Brain microvascular endothelial cell (primary cell): ENCODE results near the gene UBR3.

Experiments
- DNase-seq: peaks from one replicate; pipeline ENCODE4 v3.0.0-alpha.2; 2020
- H3K27ac ChIP-seq: fragments of 250-450 bp; sonication (Bioruptor Pico); 2 replicates; pipeline ENCODE4 v1.5.1; 2020; ENCODE audit warnings: mild to moderate bottlenecking, moderate library complexity
- H3K27me3 ChIP-seq: fragments of 250-450 bp; sonication (Bioruptor Pico); replicated peaks from 2 replicates; pipeline ENCODE4 v1.5.1; 2020; ENCODE audit warnings: mild to moderate bottlenecking
- H3K36me3 ChIP-seq: fragments of 250-450 bp; sonication (Bioruptor Pico); replicated peaks from 2 replicates; pipeline ENCODE4 v1.5.1; 2020; ENCODE audit warnings: mild to moderate bottlenecking
- H3K4me3 ChIP-seq: 2 replicates; pipeline ENCODE4 v1.5.1; 2011; ENCODE audit warnings: low read depth, mild to moderate bottlenecking, control low read depth, low read length, moderate library complexity
- in situ Hi-C: cut with HindIII; loops from 2 replicates; pipeline ENCODE4 v1.10.0; 2017; ENCODE audit warnings: low sequenced_read_pairs, low pct_ligation_motif_present
- TF ChIP-seq, protein P1 (sequence below): IDR thresholded peaks from 2 replicates; pipeline ENCODE4 v1.5.1; 2011; ENCODE audit warnings: low read depth, mild to moderate bottlenecking, moderate library complexity, low read length, control low read depth, inconsistent platforms; ENCODE audit errors: missing control alignments

The UBR3 gene

GRCh38 chr2:169910109-169910799, 83.0 kb downstream of the UBR3 start:
- no peaks in the 10 kb centered on the region for H3K27me3 ChIP-seq
- TF ChIP-seq, protein P1, sequence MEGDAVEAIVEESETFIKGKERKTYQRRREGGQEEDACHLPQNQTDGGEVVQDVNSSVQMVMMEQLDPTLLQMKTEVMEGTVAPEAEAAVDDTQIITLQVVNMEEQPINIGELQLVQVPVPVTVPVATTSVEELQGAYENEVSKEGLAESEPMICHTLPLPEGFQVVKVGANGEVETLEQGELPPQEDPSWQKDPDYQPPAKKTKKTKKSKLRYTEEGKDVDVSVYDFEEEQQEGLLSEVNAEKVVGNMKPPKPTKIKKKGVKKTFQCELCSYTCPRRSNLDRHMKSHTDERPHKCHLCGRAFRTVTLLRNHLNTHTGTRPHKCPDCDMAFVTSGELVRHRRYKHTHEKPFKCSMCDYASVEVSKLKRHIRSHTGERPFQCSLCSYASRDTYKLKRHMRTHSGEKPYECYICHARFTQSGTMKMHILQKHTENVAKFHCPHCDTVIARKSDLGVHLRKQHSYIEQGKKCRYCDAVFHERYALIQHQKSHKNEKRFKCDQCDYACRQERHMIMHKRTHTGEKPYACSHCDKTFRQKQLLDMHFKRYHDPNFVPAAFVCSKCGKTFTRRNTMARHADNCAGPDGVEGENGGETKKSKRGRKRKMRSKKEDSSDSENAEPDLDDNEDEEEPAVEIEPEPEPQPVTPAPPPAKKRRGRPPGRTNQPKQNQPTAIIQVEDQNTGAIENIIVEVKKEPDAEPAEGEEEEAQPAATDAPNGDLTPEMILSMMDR = no peak
- in situ Hi-C loops = no loop called here
- no peak overlapping the region for H3K4me3 ChIP-seq
- no peaks in the 10 kb centered on the region for H3K36me3 ChIP-seq
- peak overlapping the region; percentile 45 for H3K27ac ChIP-seq
- DNase-seq = peak; percentile 47

DNA sequence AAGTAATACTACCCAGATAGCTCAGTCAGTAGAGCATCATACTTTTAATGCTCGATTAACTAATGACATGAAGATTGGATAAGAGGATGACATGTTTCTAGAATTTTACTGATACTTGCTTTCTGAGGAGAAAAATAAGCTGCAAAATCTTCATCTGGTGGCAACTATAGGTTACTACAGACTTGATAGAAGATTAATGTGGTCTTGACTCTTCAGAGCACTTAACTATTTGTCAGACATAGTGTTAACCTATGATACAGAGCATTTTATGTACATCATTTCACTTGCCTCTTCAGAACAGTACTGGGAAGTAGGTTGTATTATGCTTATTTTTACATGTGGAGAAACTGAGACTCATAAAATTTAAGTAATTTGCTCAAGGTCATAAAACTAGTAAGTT, 83.9 kb downstream of the UBR3 start:
- TF ChIP-seq, protein P1 = no peak
- Histone ChIP-seq H3K36me3 (no peaks in the 10 kb centered on the region), H3K4me3 (no peak overlapping the region), H3K27ac (no peak overlapping the region), H3K27me3 (no peaks in the 10 kb centered on the region)
- DNase-seq = no peak
- in situ Hi-C loops = no loop called here

- Histone ChIP-seq H3K27ac (no peak overlapping the region), H3K4me3 (no peak overlapping the region), H3K27me3 (no peaks in the 10 kb centered on the region), H3K36me3 (peaks cover 2% of the 10 kb centered on the region)
- no peak for DNase-seq
- in situ Hi-C loops = no loop called here
- TF ChIP-seq, protein P1 = no peak
Measured at GRCh38 chr2:169916623-169917022, 89.4 kb downstream of the UBR3 start.

- Histone ChIP-seq H3K27ac (no peak overlapping the region), H3K4me3 (no peak overlapping the region), H3K27me3 (no peaks in the 10 kb centered on the region), H3K36me3 (peaks cover 6% of the 10 kb centered on the region)
- no peak for DNase-seq
- TF ChIP-seq, protein P1 = no peak
- in situ Hi-C loops = no loop called here
Measured at GRCh38 chr2:169923977-169924376, 96.7 kb downstream of the UBR3 start.

DNA sequence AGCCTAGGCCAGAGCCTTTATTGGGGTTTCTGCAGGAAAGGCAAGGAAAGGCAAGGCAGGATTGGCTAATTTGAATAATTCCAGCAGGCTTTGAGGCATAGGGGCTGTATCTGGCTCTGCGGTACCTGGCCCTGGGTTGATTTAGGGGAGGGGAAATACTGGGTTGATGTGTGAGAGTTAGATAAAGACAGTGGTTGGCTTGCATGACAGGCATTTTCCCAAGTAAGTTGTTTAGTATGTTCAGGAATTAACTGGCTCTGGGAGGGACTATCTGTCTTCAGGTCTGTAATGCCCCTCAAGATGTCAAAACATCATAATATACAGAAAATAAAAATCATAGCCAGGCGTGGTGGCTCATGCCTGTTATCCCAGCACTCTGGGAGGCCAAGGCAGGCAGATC, 98.7 kb downstream of the UBR3 start:
- H3K27me3 ChIP-seq = no peaks in the 10 kb centered on the region
- H3K4me3 ChIP-seq = no peak overlapping the region
- H3K36me3 ChIP-seq = peaks cover 6% of the 10 kb centered on the region
- in situ Hi-C loops = no loop called here
- TF ChIP-seq, protein P1 = no peak
- H3K27ac ChIP-seq = no peak overlapping the region
- DNase-seq = no peak

GRCh38 chr2:169928463-169928864, 101.2 kb downstream of the UBR3 start:
- TF ChIP-seq, protein P1 = peak; percentile 40
- in situ Hi-C loops = no loop called here
- Histone ChIP-seq H3K4me3 (no peak overlapping the region), H3K27ac (no peak overlapping the region), H3K36me3 (peaks cover 6% of the 10 kb centered on the region), H3K27me3 (no peaks in the 10 kb centered on the region)
- peak; percentile 9 for DNase-seq
